NCI-H2227 (cell line): ENCODE results near the gene RPS6KA2.

Experiments used
- DNase-seq: peaks from one replicate; lab custom pipeline; 2025; ENCODE audit not compliant: unreplicated experiment; lab: John Stamatoyannopoulos, UW

RPS6KA2 gene

GRCh38 chr6:166616261-166617238 lies 10.5 kb downstream of the RPS6KA2 start:
- DNase-seq, result no peak

DNA sequence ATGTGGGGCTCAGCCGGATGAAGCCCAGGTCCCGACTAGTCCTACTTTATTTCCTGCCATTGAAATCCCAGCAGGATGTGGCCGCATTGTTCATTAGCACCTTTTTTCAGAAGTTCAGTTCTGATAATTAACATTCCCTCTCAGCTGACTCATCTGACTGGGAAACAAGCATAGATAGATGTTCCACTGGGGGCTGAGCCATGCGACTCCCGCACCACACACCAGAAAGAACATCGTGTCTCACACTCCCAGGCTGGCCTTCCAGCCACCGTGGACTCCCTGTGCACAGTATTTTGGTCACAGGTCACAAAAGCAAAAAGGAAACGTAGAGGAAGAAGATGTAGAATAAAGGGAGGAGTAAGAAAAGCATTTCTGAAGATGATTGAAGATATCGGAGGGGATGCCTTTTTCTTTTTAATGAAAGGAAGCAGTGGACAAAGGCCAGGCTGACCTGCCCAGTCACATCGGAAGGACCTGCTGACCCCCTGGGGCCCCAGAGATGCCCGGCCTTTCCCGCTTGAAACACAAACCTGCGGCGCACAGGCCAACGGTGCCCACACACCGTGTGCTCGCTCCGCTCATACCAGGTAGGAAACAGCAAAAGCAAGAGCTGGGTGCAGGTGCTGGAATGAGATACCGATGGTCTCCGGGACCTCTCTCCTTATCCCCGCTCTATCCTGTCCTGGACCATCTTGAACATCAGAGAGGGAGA lies 11.8 kb downstream of the RPS6KA2 start:
- no peak for DNase-seq

DNA sequence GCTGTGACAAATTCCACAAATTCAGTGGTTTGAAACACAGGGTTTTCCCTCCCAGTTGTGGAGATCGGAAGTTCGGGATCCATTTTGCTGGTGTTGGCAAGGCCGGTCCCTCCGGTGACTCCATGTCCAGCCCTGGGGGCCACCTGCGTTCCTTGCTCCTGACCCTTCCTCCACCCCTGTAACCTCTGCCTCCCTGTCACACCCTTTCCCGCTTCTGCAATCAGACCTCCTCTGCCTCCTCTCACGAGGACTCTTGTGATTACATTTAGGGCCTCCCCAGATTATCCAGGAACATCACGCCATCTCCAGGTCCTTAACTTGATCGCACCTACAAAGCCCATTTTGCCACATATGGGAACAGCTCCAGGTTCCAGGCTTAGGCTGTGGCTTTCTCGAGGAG lies 12.5 kb downstream of the RPS6KA2 start:
- no peak for DNase-seq

GRCh38 chr6:166614171-166614583 lies 12.9 kb downstream of the RPS6KA2 start:
- no peak for DNase-seq

- DNase-seq, result no peak
Measured at GRCh38 chr6:166613027-166613426, 14.0 kb downstream of the RPS6KA2 start.

- DNase-seq, result no peak
Measured at GRCh38 chr6:166612471-166612881, 14.6 kb downstream of the RPS6KA2 start.

DNA sequence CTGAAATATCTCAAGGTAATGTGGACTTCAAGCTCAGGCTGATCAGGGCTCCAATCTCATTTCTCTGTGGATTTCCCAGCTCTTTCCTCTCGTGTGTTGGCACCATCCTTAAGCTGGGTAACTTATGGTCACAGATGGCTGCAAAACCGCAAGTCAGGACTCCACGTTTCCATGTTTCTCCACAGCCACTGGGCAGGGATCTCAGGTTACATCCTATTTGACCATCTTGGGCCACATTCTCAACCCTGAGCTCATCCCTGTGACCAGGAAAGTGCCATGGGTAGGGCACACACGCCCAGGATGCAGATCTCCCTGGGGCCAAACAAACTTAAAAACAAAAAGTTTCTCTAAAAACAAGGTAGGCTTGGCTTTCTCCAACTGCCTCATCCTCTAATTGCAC lies 15.4 kb downstream of the RPS6KA2 start:
- no peak for DNase-seq

- DNase-seq, result no peak
Measured at GRCh38 chr6:166610069-166610468, 17.0 kb downstream of the RPS6KA2 start.

GRCh38 chr6:166608774-166609173 lies 18.3 kb downstream of the RPS6KA2 start:
- DNase-seq, result no peak

DNA sequence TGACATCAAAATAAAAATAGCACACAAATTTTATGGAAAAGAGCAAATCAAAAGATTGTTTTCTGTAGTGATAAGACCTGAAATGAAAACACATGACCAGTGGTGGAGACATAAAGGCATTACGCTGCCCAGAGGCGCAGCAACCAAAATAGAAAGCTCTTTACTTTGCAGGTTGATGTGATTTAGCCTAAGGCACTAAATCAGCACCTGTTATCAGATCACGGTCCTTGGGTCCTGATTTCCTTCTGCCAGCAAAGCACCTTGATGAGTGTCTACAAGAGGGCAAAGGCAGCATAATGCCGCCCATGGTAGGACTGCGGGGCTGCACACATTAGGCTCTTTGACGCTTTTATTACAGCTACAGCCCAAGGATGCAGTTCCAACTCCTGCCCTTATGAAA lies 21.3 kb downstream of the RPS6KA2 start:
- no peak for DNase-seq

GRCh38 chr6:166604911-166605310 lies 22.1 kb downstream of the RPS6KA2 start:
- no peak for DNase-seq

DNA sequence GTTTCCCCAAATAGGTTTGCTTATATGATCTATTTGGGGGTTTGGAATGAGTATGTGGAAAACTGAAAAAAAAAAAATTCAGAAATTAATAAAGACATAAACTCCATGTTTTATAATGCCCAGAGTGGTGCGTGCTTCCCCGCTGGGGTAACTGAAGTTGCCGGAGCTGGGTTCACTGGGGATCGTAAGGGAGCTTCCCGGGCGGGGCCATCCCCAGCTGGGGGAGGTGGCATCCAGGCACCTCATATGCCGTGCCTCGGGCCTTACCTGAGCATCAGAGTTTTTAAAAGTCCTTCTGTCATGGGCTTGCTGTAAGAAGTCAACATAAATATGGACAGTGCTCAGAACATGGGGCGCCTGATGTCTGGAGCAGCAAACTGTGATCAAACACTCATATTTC lies 22.7 kb downstream of the RPS6KA2 start:
- DNase-seq, result no peak

GRCh38 chr6:166603043-166603690 lies 23.9 kb downstream of the RPS6KA2 start:
- DNase-seq, result no peak

DNA sequence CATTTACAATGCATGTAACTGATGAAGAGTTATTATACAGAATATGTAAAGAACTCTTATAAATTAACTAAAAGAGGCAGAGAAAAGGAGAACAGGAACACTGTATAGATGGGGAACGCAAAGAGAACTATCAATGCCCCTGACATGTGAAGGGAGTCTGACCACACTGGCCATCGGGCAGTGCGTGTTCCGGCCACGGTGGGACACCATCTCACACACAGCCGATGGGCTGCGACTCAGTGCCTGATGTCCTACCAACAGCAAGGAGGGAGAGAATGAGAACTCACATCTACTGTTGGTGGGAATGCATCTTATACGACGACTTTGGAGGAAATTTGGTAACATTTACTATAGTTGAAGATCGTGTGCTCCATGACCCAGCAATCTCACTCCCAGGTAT lies 25.1 kb downstream of the RPS6KA2 start:
- DNase-seq, result no peak

- no peak for DNase-seq
Measured at GRCh38 chr6:166600931-166601330, 26.1 kb downstream of the RPS6KA2 start.

DNA sequence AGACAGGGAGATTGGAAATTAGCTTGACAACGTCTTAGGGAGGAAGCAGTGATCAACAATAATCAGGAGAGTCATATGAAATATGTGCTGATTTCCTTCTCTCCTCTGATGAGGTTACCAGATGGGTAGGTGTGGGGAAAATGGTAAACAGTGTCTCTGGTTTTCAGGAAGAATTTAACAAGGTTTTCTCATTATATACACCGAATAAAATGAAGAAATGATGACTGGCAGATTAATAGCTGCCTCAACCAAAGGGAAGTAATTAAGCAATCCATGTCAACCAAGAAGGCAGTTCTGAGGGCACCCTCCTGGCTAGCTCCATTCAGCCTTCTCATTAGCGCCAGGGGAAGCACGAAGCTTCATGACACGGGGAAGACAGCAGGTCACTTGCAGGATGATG lies 27.8 kb downstream of the RPS6KA2 start:
- DNase-seq, result no peak

- peak; percentile 19 for DNase-seq
Measured at GRCh38 chr6:166598441-166599138, 28.5 kb downstream of the RPS6KA2 start.

- peak; percentile 49 for DNase-seq
Measured at GRCh38 chr6:166597711-166598440, 29.2 kb downstream of the RPS6KA2 start.

- no peak for DNase-seq
Measured at GRCh38 chr6:166596776-166597507, 30.1 kb downstream of the RPS6KA2 start.

DNA sequence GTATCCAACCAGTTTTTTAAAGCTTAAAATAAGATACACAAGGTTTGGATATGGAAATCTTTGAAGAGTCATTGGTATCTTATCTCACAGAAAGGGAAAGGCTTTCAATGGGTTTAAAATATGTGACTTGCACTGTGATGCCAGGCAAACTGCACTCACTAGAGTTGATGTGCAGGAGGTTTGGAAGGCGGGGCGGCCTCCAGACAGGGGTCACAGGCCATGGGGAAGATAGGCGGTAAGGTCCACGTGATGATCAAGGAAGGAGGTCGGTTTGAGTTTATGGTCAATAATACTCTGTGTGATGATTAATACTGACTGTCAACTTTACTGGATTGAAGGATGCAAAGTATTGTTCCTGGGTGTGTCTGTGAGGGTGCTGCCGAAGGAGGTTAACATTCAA lies 31.1 kb downstream of the RPS6KA2 start:
- no peak for DNase-seq
